Ovary (tissue), 3 donors: ENCODE measurements around the gene GPR108.

Source experiments
- CTCF ChIP-seq, 3 donors: fragments of 450-650 bp in 2 of 3; fragments of 200-600 bp in 1 of 3; IDR thresholded peaks; one replicate each; pipeline versions ENCODE4 v1.5.1 to v1.8.0; 2016 to 2022; ENCODE audit warnings: antibody characterized with exemption in 3 of 3, mild to moderate bottlenecking in 1 of 3
- POLR2A ChIP-seq: fragments of 450-650 bp; IDR thresholded peaks from one replicate; pipeline ENCODE4 v1.6.1; 2017; ENCODE audit warnings: antibody characterized with exemption, mild to moderate bottlenecking, moderate library complexity
- donor health status: DM: no; HTN: no; CAD: no.

DNA sequence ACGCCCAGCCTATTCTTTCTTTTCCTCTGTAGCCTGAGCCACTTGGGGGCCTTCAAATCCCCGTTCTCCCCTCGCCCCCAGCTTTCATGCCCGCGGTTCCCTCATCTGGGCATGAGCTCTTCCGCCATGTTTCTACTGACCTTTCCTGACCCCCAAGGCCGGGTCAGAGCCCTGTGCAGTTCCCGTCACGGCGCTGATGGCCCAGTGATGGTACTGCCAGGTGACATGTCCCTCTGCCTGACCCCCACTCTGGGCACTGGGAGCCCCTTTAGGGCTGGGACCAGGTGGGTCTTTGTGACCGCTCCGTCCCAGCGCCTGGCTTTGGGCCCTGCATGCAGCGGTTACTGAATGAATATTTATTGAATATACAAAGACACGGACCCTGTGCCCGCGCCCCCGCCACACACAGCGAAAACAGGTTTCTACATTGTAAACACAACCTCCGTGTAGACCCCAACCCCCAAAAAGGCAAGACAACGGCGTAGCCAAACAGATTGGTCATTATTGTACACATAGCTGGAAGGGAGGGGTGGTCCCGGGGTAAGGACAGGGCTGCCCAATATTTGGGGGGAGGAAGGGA, 7.7 kb downstream of the GPR108 start:
- TF ChIP-seq POLR2A (no peak), CTCF (IDR thresholded peaks at IDR 0.05) (no peak)
